ENCODE measurements around the gene OR4P4. TPM values are rescaled to one million over a fixed set of nuclear protein-coding genes. Genes with fewer than 3 reads are reported as not detected.

OR4P4 gene
- not detected for total RNA-seq

- intact Hi-C loops (cut with DNase I) = no loop called here
- no peaks in the 10 kb centered on the region for H3K36me3 ChIP-seq
These were observed at the start of gene OR4P4 for GRCh38 chr11:55634813-55635212. TSS of gene OR4P4 (plus strand) at chr11:55635113.

GRCh38 chr11:55607545-55607944, 27.4 kb upstream of the OR4P4 start, which contains the start of gene OR4C11:
TSS of gene OR4C11 (minus strand) at chr11:55607645. CDS start at chr11:55604373, 3,272 bp downstream.
- H3K27me3 ChIP-seq = no peaks in the 10 kb centered on the region
- TF ChIP-seq CTCF (IDR thresholded peaks at IDR 0.05) = no peak
- no peak within 1 kb of the TSS for H3K27ac ChIP-seq
- no peaks in the 10 kb centered on the region for H3K36me3 ChIP-seq
- H3K4me1 ChIP-seq = no peaks in the 10 kb centered on the region
- no peak within 1 kb of the TSS for H3K4me3 ChIP-seq
- intact Hi-C loops (cut with DNase I) = no loop called here
- DNase-seq = no peak
- no peaks in the 10 kb centered on the region for H3K9me3 ChIP-seq
- H3K9ac ChIP-seq (ENCODE audit: low read depth in 2 of 2, low read length in 2 of 2) = no peak within 1 kb of the TSS

More at GRCh38 chr11:55634813-55635212, at the start of gene OR4P4:
- H3K27ac ChIP-seq = no peak within 1 kb of the TSS
- no peak for DNase-seq
- H3K9ac ChIP-seq (ENCODE audit: low read depth in 2 of 2, low read length in 2 of 2) = no peak within 1 kb of the TSS
- no peak for TF ChIP-seq CTCF (IDR thresholded peaks at IDR 0.05)
- H3K27me3 ChIP-seq = no peaks in the 10 kb centered on the region
- no peaks in the 10 kb centered on the region for H3K4me1 ChIP-seq
- H3K4me3 ChIP-seq = no peak within 1 kb of the TSS
- H3K9me3 ChIP-seq = no peaks in the 10 kb centered on the region

DNA sequence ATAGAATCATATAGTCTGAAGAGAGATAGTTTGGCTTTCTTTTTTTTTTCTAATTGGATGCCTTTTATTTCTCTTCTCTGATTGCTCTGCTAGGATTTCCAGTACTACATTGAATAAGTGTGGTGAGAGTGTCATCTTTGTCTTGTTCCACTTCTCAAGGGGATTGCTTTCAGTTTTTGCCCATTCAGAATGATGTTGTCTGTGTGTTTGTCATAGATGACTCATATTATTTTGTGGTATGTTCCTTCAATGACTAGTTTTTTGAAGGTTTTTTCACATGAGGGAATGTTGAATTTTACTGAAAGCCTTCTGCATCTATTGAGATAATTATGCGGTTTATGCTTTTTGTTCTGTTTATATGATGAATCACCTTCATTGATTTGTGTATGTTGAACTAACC, 10.4 kb upstream of the OR4P4 start:
- no peak for TF ChIP-seq CTCF (IDR thresholded peaks at IDR 0.05)
- no peaks in the 10 kb centered on the region for H3K36me3 ChIP-seq
- no peaks in the 10 kb centered on the region for H3K9me3 ChIP-seq
- no peak for DNase-seq
- no peak overlapping the region for H3K9ac ChIP-seq (ENCODE audit: low read depth in 2 of 2, low read length in 2 of 2)
- no peaks in the 10 kb centered on the region for H3K27me3 ChIP-seq
- no peaks in the 10 kb centered on the region for H3K4me1 ChIP-seq
- intact Hi-C loops (cut with DNase I) = no loop called here
- no peak overlapping the region for H3K27ac ChIP-seq
- H3K4me3 ChIP-seq = no peak overlapping the region

- no peak for DNase-seq
- intact Hi-C loops (cut with DNase I) = no loop called here
- Histone ChIP-seq H3K4me3 (no peak within 1 kb of the TSS), H3K36me3 (no peaks in the 10 kb centered on the region), H3K4me1 (no peaks in the 10 kb centered on the region), H3K9me3 (no peaks in the 10 kb centered on the region), H3K27me3 (no peaks in the 10 kb centered on the region), H3K27ac (no peak within 1 kb of the TSS), H3K9ac (ENCODE audit: low read depth in 2 of 2, low read length in 2 of 2) (no peak within 1 kb of the TSS)
- no peak for TF ChIP-seq CTCF (IDR thresholded peaks at IDR 0.05)
These were observed 13.1 kb downstream of the OR4P4 start, which contains the start of gene OR4S2 for GRCh38 chr11:55648027-55648426. TSS of gene OR4S2 (plus strand) at chr11:55648327. CDS start at chr11:55650904, 2,577 bp downstream.

- Histone ChIP-seq H3K27me3 (no peaks in the 10 kb centered on the region), H3K36me3 (no peaks in the 10 kb centered on the region), H3K9me3 (no peaks in the 10 kb centered on the region), H3K4me1 (no peaks in the 10 kb centered on the region), H3K9ac (ENCODE audit: low read depth in 2 of 2, low read length in 2 of 2) (no peak overlapping the region), H3K4me3 (no peak overlapping the region), H3K27ac (no peak overlapping the region)
- intact Hi-C loops (cut with DNase I) = no loop called here
- TF ChIP-seq CTCF (IDR thresholded peaks at IDR 0.05) = no peak
- DNase-seq = no peak
These were observed 17.6 kb downstream of the OR4P4 start for GRCh38 chr11:55652560-55652959.
